Measurements from ENCODE around the gene PRR7.

PRR7 gene

GRCh38 chr5:177473443-177474001 is 26.9 kb downstream of the PRR7 start, which contains the start of gene DBN1:
Gene DBN1, minus strand, starts transcription at chr5:177473634. Its CDS starts 113 bp downstream, at chr5:177473521.
- TF ChIP-seq EZH2phosphoT487 (IDR thresholded peaks at IDR 0.05; ENCODE audit: borderline replicate concordance, low read length) (no peak), CTCF (IDR thresholded peaks at IDR 0.05; ENCODE audit: low read depth, low read length, poor library complexity, severe bottlenecking) (no peak)
- H3K9me3 ChIP-seq (ENCODE audit: control insufficient read depth, insufficient read depth, low read length) = no peaks in the 10 kb centered on the region
- peaks cover 36% of the 10 kb centered on the region for H3K79me2 ChIP-seq (ENCODE audit: control insufficient read depth, low read length)
- H3F3A ChIP-seq (ENCODE audit: control insufficient read depth, insufficient read depth) = 0 out of 2 replicates have a peak, but pooled peaks cover 6% of the 10 kb centered on the region
- peaks cover 51% of the 10 kb centered on the region for H3K4me1 ChIP-seq (ENCODE audit: control insufficient read depth, low read length)
- H3K27ac ChIP-seq (ENCODE audit: low read depth, low read length) = peak within 1 kb of the TSS; percentile 36; the same call in 1 of the 2 replicates
- H3K27me3 ChIP-seq (ENCODE audit: control insufficient read depth, low read length) = no peaks in the 10 kb centered on the region
- peak within 1 kb of the TSS; percentile 95 for H3K4me2 ChIP-seq (ENCODE audit: low read length)
- H4K20me1 ChIP-seq (ENCODE audit: control insufficient read depth, insufficient read depth, low read depth, low read length) = peaks cover 13% of the 10 kb centered on the region; the same call in 1 of the 2 replicates
- H3K9me2 ChIP-seq (replicated peaks; ENCODE audit: control insufficient read depth, low read length) = no peaks in the 10 kb centered on the region
- peaks cover 20% of the 10 kb centered on the region for H3K36me3 ChIP-seq (ENCODE audit: control insufficient read depth, low read length)
- H3K4me3 ChIP-seq (ENCODE audit: low read length) = peak within 1 kb of the TSS; percentile 85

GRCh38 chr5:177474002-177474476 is 27.4 kb downstream of the PRR7 start:
- Histone ChIP-seq H3K27me3 (ENCODE audit: control insufficient read depth, low read length) (no peaks in the 10 kb centered on the region), H3K4me3 (ENCODE audit: low read length) (peak overlapping the region; percentile 37; the same call in 1 of the 2 replicates), H3K9me2 (replicated peaks; ENCODE audit: control insufficient read depth, low read length) (no peaks in the 10 kb centered on the region), H3K4me2 (ENCODE audit: low read length) (peak overlapping the region; percentile 46; the same call in 1 of the 2 replicates), H3K36me3 (ENCODE audit: control insufficient read depth, low read length) (peaks cover 17% of the 10 kb centered on the region), H3K79me2 (ENCODE audit: control insufficient read depth, low read length) (peaks cover 36% of the 10 kb centered on the region), H3K4me1 (ENCODE audit: control insufficient read depth, low read length) (peaks cover 56% of the 10 kb centered on the region), H4K20me1 (ENCODE audit: control insufficient read depth, insufficient read depth, low read depth, low read length) (peaks cover 13% of the 10 kb centered on the region; the same call in 1 of the 2 replicates), H3F3A (ENCODE audit: control insufficient read depth, insufficient read depth) (0 out of 2 replicates have a peak, but pooled peaks cover 6% of the 10 kb centered on the region), H3K27ac (ENCODE audit: low read depth, low read length) (no peak overlapping the region), H3K9me3 (ENCODE audit: control insufficient read depth, insufficient read depth, low read length) (no peaks in the 10 kb centered on the region)
- no peak for TF ChIP-seq CTCF (IDR thresholded peaks at IDR 0.05; ENCODE audit: low read depth, low read length, poor library complexity, severe bottlenecking)
- no peak for TF ChIP-seq EZH2phosphoT487 (IDR thresholded peaks at IDR 0.05; ENCODE audit: borderline replicate concordance, low read length)

- Histone ChIP-seq H3K4me2 (ENCODE audit: low read length) (no peak overlapping the region), H3K27ac (ENCODE audit: low read depth, low read length) (no peak overlapping the region), H3K79me2 (ENCODE audit: control insufficient read depth, low read length) (peaks cover 27% of the 10 kb centered on the region), H3F3A (ENCODE audit: control insufficient read depth, insufficient read depth) (peaks cover 9% of the 10 kb centered on the region; the same call in 1 of the 2 replicates), H3K9me2 (replicated peaks; ENCODE audit: control insufficient read depth, low read length) (no peaks in the 10 kb centered on the region), H4K20me1 (ENCODE audit: control insufficient read depth, insufficient read depth, low read depth, low read length) (peaks cover 13% of the 10 kb centered on the region; the same call in 1 of the 2 replicates), H3K36me3 (ENCODE audit: control insufficient read depth, low read length) (peaks cover 17% of the 10 kb centered on the region), H3K4me3 (ENCODE audit: low read length) (no peak overlapping the region), H3K27me3 (ENCODE audit: control insufficient read depth, low read length) (no peaks in the 10 kb centered on the region), H3K9me3 (ENCODE audit: control insufficient read depth, insufficient read depth, low read length) (no peaks in the 10 kb centered on the region), H3K4me1 (ENCODE audit: control insufficient read depth, low read length) (peaks cover 66% of the 10 kb centered on the region)
- TF ChIP-seq EZH2phosphoT487 (IDR thresholded peaks at IDR 0.05; ENCODE audit: borderline replicate concordance, low read length) (no peak), CTCF (IDR thresholded peaks at IDR 0.05; ENCODE audit: low read depth, low read length, poor library complexity, severe bottlenecking) (no peak)
Measured at GRCh38 chr5:177474846-177475562, 28.4 kb downstream of the PRR7 start.

All from DOHH2 (cell line).